ENCODE data around the gene STOM.

STOM gene

DNA sequence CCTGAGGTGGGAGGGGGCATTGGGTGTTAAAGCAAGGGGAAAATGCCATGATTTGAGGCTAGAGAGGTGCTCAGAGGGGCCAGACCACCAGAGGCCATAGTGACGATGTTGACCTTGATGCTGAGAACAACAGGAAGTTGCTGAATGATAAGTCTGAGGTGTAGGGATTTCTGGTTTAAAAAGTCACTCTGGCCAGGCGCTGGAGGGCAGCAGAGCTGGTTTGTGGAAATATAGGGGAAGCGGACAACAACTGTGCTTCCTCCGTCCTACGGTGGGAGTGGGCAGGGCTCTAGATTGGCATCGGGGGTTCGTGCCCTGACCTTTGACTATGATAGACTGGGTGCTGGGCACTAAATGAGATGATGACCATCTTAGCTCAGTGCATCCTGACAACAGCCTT is 44.7 kb downstream of the STOM start:
- no peak overlapping the region for H3K27ac ChIP-seq
- no peak overlapping the region for H3K4me2 ChIP-seq
- H3K9ac ChIP-seq = no peak overlapping the region
- no peak overlapping the region for H2AFZ ChIP-seq (ENCODE audit: low read depth)
- TF ChIP-seq CTCF (conservative IDR thresholded peaks at IDR 0.05; ENCODE audit: low read depth, low read length) = no peak
- H3K36me3 ChIP-seq (ENCODE audit: insufficient read depth) = no peaks in the 10 kb centered on the region
- no peaks in the 10 kb centered on the region for H4K20me1 ChIP-seq (ENCODE audit: insufficient read depth)
- no peaks in the 10 kb centered on the region for H3K4me1 ChIP-seq (ENCODE audit: low read depth, poor library complexity, severe bottlenecking)
- no peaks in the 10 kb centered on the region for H3K79me2 ChIP-seq (ENCODE audit: insufficient read depth, low read depth)
- no peaks in the 10 kb centered on the region for H3K27me3 ChIP-seq (ENCODE audit: insufficient read depth, low read depth)
- no peak overlapping the region for H3K4me3 ChIP-seq (IDR thresholded peaks at IDR 0.05; ENCODE audit: insufficient read depth, low read depth, low read length)

- H3K9ac ChIP-seq = no peak overlapping the region
- H2AFZ ChIP-seq (ENCODE audit: low read depth) = no peak overlapping the region
- H3K36me3 ChIP-seq (ENCODE audit: insufficient read depth) = no peaks in the 10 kb centered on the region
- TF ChIP-seq CTCF (conservative IDR thresholded peaks at IDR 0.05; ENCODE audit: low read depth, low read length) = no peak
- H3K27me3 ChIP-seq (ENCODE audit: insufficient read depth, low read depth) = no peaks in the 10 kb centered on the region
- H3K4me1 ChIP-seq (ENCODE audit: low read depth, poor library complexity, severe bottlenecking) = no peaks in the 10 kb centered on the region
- H3K4me3 ChIP-seq (IDR thresholded peaks at IDR 0.05; ENCODE audit: insufficient read depth, low read depth, low read length) = no peak overlapping the region
- H3K27ac ChIP-seq = no peak overlapping the region
- H4K20me1 ChIP-seq (ENCODE audit: insufficient read depth) = no peaks in the 10 kb centered on the region
- H3K4me2 ChIP-seq = no peak overlapping the region
- H3K79me2 ChIP-seq (ENCODE audit: insufficient read depth, low read depth) = no peaks in the 10 kb centered on the region
Measured at GRCh38 chr9:121324755-121325154, 45.3 kb downstream of the STOM start.

DNA sequence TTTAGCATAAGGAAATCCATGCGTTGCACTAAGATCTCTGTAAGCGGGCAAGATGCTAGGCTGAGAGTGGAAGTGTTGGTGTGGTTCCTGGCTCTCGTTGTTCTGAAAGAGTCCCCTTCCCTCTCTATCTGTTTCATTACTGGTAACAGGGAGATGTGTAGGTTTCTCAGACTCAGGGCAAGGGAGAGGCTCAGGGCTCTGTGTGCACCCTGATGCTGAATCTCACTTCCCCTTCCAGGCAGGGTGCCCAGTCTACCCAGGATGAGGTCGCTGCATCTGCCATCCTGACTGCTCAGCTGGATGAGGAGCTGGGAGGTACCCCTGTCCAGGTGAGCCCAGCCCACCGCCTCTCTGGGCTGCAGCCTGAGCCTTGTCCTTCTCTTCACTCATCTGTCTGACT is 45.7 kb downstream of the STOM start:
- no peaks in the 10 kb centered on the region for H3K36me3 ChIP-seq (ENCODE audit: insufficient read depth)
- no peak overlapping the region for H3K4me2 ChIP-seq
- H3K9ac ChIP-seq = no peak overlapping the region
- no peak overlapping the region for H2AFZ ChIP-seq (ENCODE audit: low read depth)
- H3K27me3 ChIP-seq (ENCODE audit: insufficient read depth, low read depth) = no peaks in the 10 kb centered on the region
- H3K79me2 ChIP-seq (ENCODE audit: insufficient read depth, low read depth) = no peaks in the 10 kb centered on the region
- no peak overlapping the region for H3K27ac ChIP-seq
- no peak for TF ChIP-seq CTCF (conservative IDR thresholded peaks at IDR 0.05; ENCODE audit: low read depth, low read length)
- no peak overlapping the region for H3K4me3 ChIP-seq (IDR thresholded peaks at IDR 0.05; ENCODE audit: insufficient read depth, low read depth, low read length)
- no peaks in the 10 kb centered on the region for H4K20me1 ChIP-seq (ENCODE audit: insufficient read depth)
- no peaks in the 10 kb centered on the region for H3K4me1 ChIP-seq (ENCODE audit: low read depth, poor library complexity, severe bottlenecking)

GRCh38 chr9:121323449-121324151 is 46.5 kb downstream of the STOM start:
- Histone ChIP-seq H3K36me3 (ENCODE audit: insufficient read depth) (no peaks in the 10 kb centered on the region), H3K79me2 (ENCODE audit: insufficient read depth, low read depth) (no peaks in the 10 kb centered on the region), H3K27ac (no peak overlapping the region), H2AFZ (ENCODE audit: low read depth) (no peak overlapping the region), H3K4me2 (no peak overlapping the region), H4K20me1 (ENCODE audit: insufficient read depth) (no peaks in the 10 kb centered on the region), H3K4me1 (ENCODE audit: low read depth, poor library complexity, severe bottlenecking) (no peaks in the 10 kb centered on the region), H3K27me3 (ENCODE audit: insufficient read depth, low read depth) (no peaks in the 10 kb centered on the region), H3K4me3 (IDR thresholded peaks at IDR 0.05; ENCODE audit: insufficient read depth, low read depth, low read length) (no peak overlapping the region), H3K9ac (no peak overlapping the region)
- no peak for TF ChIP-seq CTCF (conservative IDR thresholded peaks at IDR 0.05; ENCODE audit: low read depth, low read length)

Measured in KMS-11 (cell line).